H1 (cell line): ENCODE measurements around the gene CKAP2L. TPM values are rescaled to one million over a fixed set of nuclear protein-coding genes. Genes with fewer than 3 reads are reported as not detected.

Source experiments
- CTCF ChIA-PET: fragments of 300-600 bp; sonication (Branson Sonifier 250); formaldehyde crosslinking; loops from one replicate; lab custom pipeline; 2021; ENCODE audit not compliant: partially characterized antibody; lab: Charles Lee
- POLR2A ChIA-PET: fragments of 300-600 bp; sonication (Branson Sonifier 250); formaldehyde crosslinking; loops from one replicate; lab custom pipeline; 2021; ENCODE audit warnings: inconsistent platforms; ENCODE audit not compliant: partially characterized antibody; lab: Charles Lee
- DNase-seq, 2 experiments: peaks; one replicate each; pipeline versions ENCODE4 v3.0.0 to v3.0.0-alpha.2; 2010 to 2022; ENCODE audit warnings: low spot score in 2 of 2, low read depth in 1 of 2, mixed read lengths in 1 of 2
- FAIRE-seq: peaks from 2 replicates; lab custom pipeline; 2011; peaks lifted over from hg19 to GRCh38; lab: Jason Lieb, UNC
- H2AFZ ChIP-seq: 2 replicates; pipeline ENCODE4 v1.8.1; 2012; ENCODE audit warnings: low read length, inconsistent platforms
- H2AK5ac ChIP-seq: 2 replicates; pipeline ENCODE4 v1.6.1; 2013; ENCODE audit warnings: low read depth, low read length
- H2BK120ac ChIP-seq: replicated peaks from 2 replicates; pipeline ENCODE3; 2013; ENCODE audit warnings: low read depth, low read length, inconsistent platforms
- H2BK12ac ChIP-seq: 2 replicates; pipeline ENCODE4 v1.6.1; 2013; ENCODE audit warnings: low read depth, low read length
- H2BK15ac ChIP-seq: 2 replicates; pipeline ENCODE4 v1.6.1; 2013; ENCODE audit warnings: low read length
- H2BK20ac ChIP-seq: 2 replicates; pipeline ENCODE4 v1.6.1; 2013; ENCODE audit warnings: low read length
- H2BK5ac ChIP-seq: 2 replicates; pipeline ENCODE4 v1.6.1; 2013; ENCODE audit warnings: low read depth, low read length
- H3K14ac ChIP-seq: 2 replicates; pipeline ENCODE4 v1.6.1; 2013; ENCODE audit warnings: inconsistent platforms; ENCODE audit not compliant: insufficient read length
- H3K18ac ChIP-seq: 2 replicates; pipeline ENCODE4 v1.6.1; 2013; ENCODE audit warnings: low read length; ENCODE audit errors: extremely low read depth
- H3K23ac ChIP-seq: 2 replicates; pipeline ENCODE4 v1.6.1; 2013; ENCODE audit warnings: inconsistent platforms; ENCODE audit not compliant: insufficient read length
- H3K23me2 ChIP-seq: 2 replicates; pipeline ENCODE4 v1.6.1; 2013; ENCODE audit warnings: low read depth, low read length
- H3K27ac ChIP-seq: 2 replicates; pipeline ENCODE4 v1.6.1; 2011; ENCODE audit warnings: low read depth, low read length, inconsistent platforms
- H3K27me3 ChIP-seq, 4 experiments: replicated peaks in 1 of 4; 1 replicate in 1 of 4; 2 replicates in 3 of 4; pipeline versions ENCODE4 v1.6.1 to v1.8.1; 2011 to 2013; ENCODE audit warnings: low read length in 3 of 4, mild to moderate bottlenecking in 3 of 4, inconsistent platforms in 2 of 4, mixed read lengths in 2 of 4, moderate library complexity in 1 of 4; ENCODE audit not compliant: control insufficient read depth in 3 of 4, insufficient read depth in 3 of 4; ENCODE audit errors: extremely low read depth in 1 of 4
- H3K36me3 ChIP-seq, 4 experiments: 2 replicates each; pipeline versions ENCODE4 v1.6.1 to v1.8.1; 2011 to 2013; ENCODE audit warnings: mild to moderate bottlenecking in 4 of 4, low read length in 3 of 4, moderate library complexity in 2 of 4, control low read depth in 1 of 4, inconsistent platforms in 1 of 4; ENCODE audit not compliant: insufficient read depth in 4 of 4, control insufficient read depth in 2 of 4
- H3K4ac ChIP-seq: replicated peaks from 2 replicates; pipeline ENCODE3; 2013; ENCODE audit warnings: low read length, low read depth, mixed read lengths, inconsistent platforms; ENCODE audit not compliant: insufficient read length
- H3K4me1 ChIP-seq, 4 experiments: replicated peaks in 1 of 4; 1 replicate in 1 of 4; 2 replicates in 3 of 4; pipeline versions ENCODE4 v1.6.1 to v1.8.1; 2011 to 2013; ENCODE audit warnings: low read length in 3 of 4, inconsistent platforms in 2 of 4, mixed read lengths in 1 of 4; ENCODE audit not compliant: insufficient read depth in 4 of 4, control insufficient read depth in 3 of 4
- H3K4me2 ChIP-seq, 2 experiments: 2 replicates each; pipeline versions ENCODE4 v1.6.1 to v1.8.1; 2011 to 2013; ENCODE audit warnings: low read depth in 2 of 2, low read length in 2 of 2, control low read depth in 1 of 2, inconsistent platforms in 1 of 2, mild to moderate bottlenecking in 1 of 2; ENCODE audit not compliant: insufficient read depth in 1 of 2
- H3K4me3 ChIP-seq, 4 experiments: fragments of 200-600, 300-600 bp in 1 of 4; sonication (generic), shearing (Covaris generic), sonication (Bioruptor Twin) in 1 of 4; 2 replicates each; pipeline versions ENCODE4 v1.5.1 to v1.8.1; 2011 to 2016; ENCODE audit warnings: low read length in 4 of 4, low read depth in 3 of 4, control low read depth in 2 of 4, inconsistent platforms in 2 of 4, mild to moderate bottlenecking in 2 of 4, mixed read lengths in 1 of 4, moderate library complexity in 1 of 4; ENCODE audit not compliant: insufficient read depth in 2 of 4; ENCODE audit errors: extremely low read depth in 1 of 4
- H3K56ac ChIP-seq: replicated peaks from 2 replicates; pipeline ENCODE3; 2013; ENCODE audit warnings: low read depth, mild to moderate bottlenecking, mixed read lengths, low read length, inconsistent platforms; ENCODE audit not compliant: insufficient read length
- H3K79me1 ChIP-seq: 2 replicates; pipeline ENCODE4 v1.6.1; 2013; ENCODE audit warnings: low read depth, low read length, control low read depth
- H3K79me2 ChIP-seq, 2 experiments: 2 replicates each; pipeline versions ENCODE4 v1.6.1 to v1.8.1; 2012 to 2013; ENCODE audit warnings: low read length in 2 of 2, mild to moderate bottlenecking in 2 of 2, inconsistent platforms in 1 of 2; ENCODE audit not compliant: insufficient read depth in 2 of 2, control insufficient read depth in 1 of 2
- H3K9ac ChIP-seq, 4 experiments: replicated peaks in 1 of 4; 1 replicate in 1 of 4; 2 replicates in 3 of 4; pipeline versions ENCODE4 v1.6.1 to v1.8.1; 2011 to 2013; ENCODE audit warnings: low read depth in 3 of 4, low read length in 3 of 4, control low read depth in 2 of 4, mild to moderate bottlenecking in 2 of 4, moderate library complexity in 2 of 4, inconsistent platforms in 1 of 4; ENCODE audit errors: extremely low read depth in 1 of 4
- H3K9me3 ChIP-seq, 2 experiments: 2 replicates each; pipeline versions ENCODE4 v1.6.1 to v1.8.1; 2012 to 2013; ENCODE audit warnings: mild to moderate bottlenecking in 2 of 2, moderate library complexity in 2 of 2, control low read depth in 1 of 2, inconsistent platforms in 1 of 2, low read depth in 1 of 2, low read length in 1 of 2, mixed read lengths in 1 of 2; ENCODE audit not compliant: insufficient read depth in 2 of 2
- H4K20me1 ChIP-seq, 2 experiments: replicated peaks in 1 of 2; 2 replicates each; pipeline versions ENCODE3 to v1.8.1; 2011 to 2013; ENCODE audit warnings: inconsistent platforms in 2 of 2, low read length in 2 of 2, mild to moderate bottlenecking in 1 of 2; ENCODE audit not compliant: insufficient read depth in 2 of 2, control insufficient read depth in 1 of 2
- H4K5ac ChIP-seq: 2 replicates; pipeline ENCODE4 v1.6.1; 2013; ENCODE audit warnings: low read length, low read depth, mixed read lengths, inconsistent platforms; ENCODE audit not compliant: insufficient read length
- H4K8ac ChIP-seq: 2 replicates; pipeline ENCODE4 v1.8.0; 2013; ENCODE audit warnings: mild to moderate bottlenecking, moderate library complexity, low read length, inconsistent platforms; ENCODE audit not compliant: insufficient read depth; ENCODE audit errors: extremely low read depth
- H4K91ac ChIP-seq: replicated peaks from 2 replicates; pipeline ENCODE3; 2013; ENCODE audit warnings: low read length, mixed read lengths, inconsistent platforms; ENCODE audit not compliant: insufficient read length
- BCL11A ChIP-seq, 2 experiments: IDR thresholded peaks; one replicate each; pipeline ENCODE4 v1.6.1; 2011; ENCODE audit warnings: low read depth in 2 of 2, low read length in 2 of 2, mild to moderate bottlenecking in 2 of 2
- CHD2 ChIP-seq: IDR thresholded peaks from 2 replicates; pipeline ENCODE4 v1.6.1; 2012; ENCODE audit warnings: low read length, improper control_type of control experiment
- JUND ChIP-seq: IDR thresholded peaks from 2 replicates; pipeline ENCODE4 v1.6.1; 2011; ENCODE audit warnings: mild to moderate bottlenecking, improper control_type of control experiment, low read length
- KDM1A ChIP-seq: fragments of 200-600, 300-600 bp; sonication (generic); IDR thresholded peaks from 2 replicates; pipeline ENCODE4 v1.7.1; 2016; ENCODE audit warnings: mild to moderate bottlenecking, low read length, borderline replicate concordance
- KDM4A ChIP-seq: IDR thresholded peaks from one replicate; pipeline ENCODE4 v1.7.1; 2012; ENCODE audit warnings: low read depth, mild to moderate bottlenecking, moderate library complexity, low read length, inconsistent platforms; ENCODE audit not compliant: severe bottlenecking
- PHF8 ChIP-seq: fragments of 200-600 bp; sonication (generic); conservative IDR thresholded peaks from 2 replicates; pipeline ENCODE4 v1.7.1; 2012; ENCODE audit warnings: low read depth, mild to moderate bottlenecking, inconsistent platforms, low read length, moderate library complexity
- POLR2AphosphoS5 ChIP-seq: IDR thresholded peaks from 2 replicates; pipeline ENCODE4 v1.6.1; 2011; ENCODE audit warnings: low read depth, low read length
- RNF2 ChIP-seq: fragments of 200-900, 300-1000 bp; sonication (generic); IDR thresholded peaks from 2 replicates; pipeline ENCODE4 v1.7.1; 2016; ENCODE audit warnings: borderline replicate concordance, low read depth, mild to moderate bottlenecking, antibody characterized with exemption, low read length; ENCODE audit not compliant: poor library complexity, severe bottlenecking; ENCODE audit errors: missing control alignments
- RXRA ChIP-seq: IDR thresholded peaks from 2 replicates; pipeline ENCODE4 v1.6.1; 2011; ENCODE audit warnings: low read depth, mild to moderate bottlenecking, low read length, moderate library complexity; ENCODE audit not compliant: insufficient read depth
- SP1 ChIP-seq: IDR thresholded peaks from 2 replicates; pipeline ENCODE4 v1.6.1; 2011; ENCODE audit warnings: low read depth, low read length
- SP4 ChIP-seq: IDR thresholded peaks from 2 replicates; pipeline ENCODE4 v1.6.1; 2012; ENCODE audit warnings: low read length, inconsistent platforms
- TCF12 ChIP-seq: IDR thresholded peaks from 2 replicates; pipeline ENCODE4 v1.6.1; 2011; ENCODE audit warnings: low read depth, mild to moderate bottlenecking, low read length
- WGBS, 2 experiments: shearing (Covaris generic) in 1 of 2; methylation state at CpG; one replicate each; pipeline versions ENCODE4 v1.1.6 to v1.1.7; 2013 to 2015; ENCODE audit warnings: low lambda C conversion rate in 2 of 2, mixed read lengths in 2 of 2, inconsistent platforms in 1 of 2, low coverage in 1 of 2, missing lambda C conversion rate in 1 of 2; ENCODE audit not compliant: insufficient replicate concordance in 2 of 2, insufficient coverage in 1 of 2, insufficient read length in 1 of 2; ENCODE audit errors: extremely low coverage in 1 of 2, missing lambda C conversion rate in 1 of 2; 5-methylcytosine and 5-hydroxymethylcytosine counted together
- polyA plus RNA-seq, 7 experiments: library from polyadenylated mRNA; depleted of rRNA in 3 of 7; stranded (reverse) in 5 of 7; unstranded in 2 of 7; fragments of >200 nt in 5 of 7; fragments of 200-250 nt in 2 of 7; gene quantifications; 1 replicate in 5 of 7; 2 replicates in 1 of 7; 4 replicates in 1 of 7; pipeline versions ENCODE4 v1.2.1 to v1.2.3, GENCODE V29; 2011 to 2013; ENCODE audit warnings: missing spikeins in 2 of 7, mixed read lengths in 2 of 7
- total RNA-seq: library from RNA; stranded (reverse); fragmentation: NEBNext Ultra II Directional; extraction: Animal tissue kit (Norgen Biotek cat#: 25700); gene quantifications from 2 replicates; pipeline ENCODE4 v1.2.1, GENCODE V29; 2021

Gene CKAP2L
- total and polyA plus RNA-seq, 2 of the 8 experiments (the other 6 are each of a cell fraction or from before 2014, with no cell fraction given): 2.5 to 20.7 TPM

DNA sequence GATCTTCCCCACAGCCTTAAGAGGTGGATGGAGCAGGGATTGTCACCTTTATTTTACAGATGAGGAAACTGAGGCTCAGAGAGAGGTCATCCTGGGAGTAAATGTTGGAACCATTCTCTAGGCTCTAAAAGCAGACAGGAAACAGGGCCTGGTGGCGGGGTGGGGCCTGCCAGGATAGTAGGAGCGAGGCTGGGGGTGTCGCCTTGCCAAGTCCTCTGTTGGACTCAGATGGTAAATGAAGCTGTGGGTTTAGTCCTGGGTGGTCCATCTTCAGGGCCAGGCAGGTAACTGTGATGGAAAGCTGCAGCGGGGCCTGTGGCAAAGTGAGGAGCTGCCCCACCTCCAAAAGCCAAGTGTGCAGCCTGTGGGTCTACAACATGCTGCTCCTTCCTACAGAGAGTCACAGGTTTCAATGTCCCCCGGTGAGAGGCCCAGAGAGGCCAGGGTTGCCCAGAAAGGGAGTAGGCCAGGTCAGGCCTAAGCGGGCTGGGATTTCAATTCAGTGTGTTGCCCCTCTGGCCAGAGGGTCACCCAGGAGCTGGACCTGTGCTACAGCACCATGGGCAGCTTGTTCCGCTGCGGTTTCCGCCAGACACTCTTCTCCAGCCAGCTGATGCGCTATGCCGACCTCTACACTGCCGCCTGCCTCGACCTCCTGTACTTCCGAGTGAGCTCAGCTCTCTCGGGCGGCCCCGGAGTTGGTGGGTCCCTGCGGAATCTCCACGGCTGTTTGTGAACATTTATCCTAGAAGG lies 37.0 kb downstream of the CKAP2L start:
- Histone ChIP-seq H3K27me3 (no peaks in the 10 kb centered on the region), H3K9ac (no peak overlapping the region), H4K5ac (no peak overlapping the region), H3K14ac (no peak overlapping the region), H4K8ac (no peak overlapping the region), H4K20me1 (no peaks in the 10 kb centered on the region), H2AFZ (no peak overlapping the region), H3K56ac (no peak overlapping the region), H2BK5ac (no peak overlapping the region), H3K79me1 (no peaks in the 10 kb centered on the region), H3K9me3 (no peaks in the 10 kb centered on the region), H2BK120ac (no peak overlapping the region), H3K23ac (no peak overlapping the region), H3K36me3 (no peaks in the 10 kb centered on the region), H3K23me2 (no peaks in the 10 kb centered on the region), H3K18ac (no peak overlapping the region), H2BK12ac (no peak overlapping the region), H2BK15ac (no peak overlapping the region), H2AK5ac (no peak overlapping the region), H4K91ac (no peak overlapping the region), H3K4me1 (no peaks in the 10 kb centered on the region; a peak in 2 of 7 replicates), H3K4ac (no peak overlapping the region), H2BK20ac (no peak overlapping the region), H3K4me3 (no peak overlapping the region), H3K4me2 (no peak overlapping the region), H3K79me2 (no peaks in the 10 kb centered on the region), H3K27ac (no peak overlapping the region)
- no peak for DNase-seq
- no peak for FAIRE-seq
- POLR2A ChIA-PET: interaction anchor here (1.0 to 1.4 kb wide), 4 partner anchors 11 to 142 kb away, joined by 3 to 4 read pairs (median 4); no protein-coding TSS in a partner anchor
- TF ChIP-seq TCF12 (no peak), CHD2 (no peak), JUND (no peak), SP4 (no peak), RXRA (no peak), PHF8 (no peak), BCL11A (IDR thresholded peaks at IDR 0.05; ENCODE audit: low read depth in 2 of 2, low read length in 2 of 2) (no peak), KDM1A (no peak), KDM4A (no peak), RNF2 (no peak), POLR2AphosphoS5 (no peak), SP1 (no peak)
- CTCF ChIA-PET: interaction anchor here (0.6 to 10.5 kb wide), 38 partner anchors 14 to 232 kb away, joined by 3 to 185 read pairs (median 8); partner anchors contain the start of genes CHCHD5 and SLC20A1
- WGBS, 2 experiments: 87% methylated on average over 18 of the region's 19 CpGs; no CpG with 5 or more reads in 1 of the 2 experiments
